DMS153 treated with DMSO at 0.1 percent for 48 hours (cell line): ENCODE results near the gene MTIF3.
A peak's percentile ranks its signal among the peaks of the same experiment; 100 is the strongest.

Experiments
- DNase-seq: peaks from one replicate; lab custom pipeline; 2025; ENCODE audit not compliant: unreplicated experiment; lab: John Stamatoyannopoulos, UW

Gene MTIF3

DNA sequence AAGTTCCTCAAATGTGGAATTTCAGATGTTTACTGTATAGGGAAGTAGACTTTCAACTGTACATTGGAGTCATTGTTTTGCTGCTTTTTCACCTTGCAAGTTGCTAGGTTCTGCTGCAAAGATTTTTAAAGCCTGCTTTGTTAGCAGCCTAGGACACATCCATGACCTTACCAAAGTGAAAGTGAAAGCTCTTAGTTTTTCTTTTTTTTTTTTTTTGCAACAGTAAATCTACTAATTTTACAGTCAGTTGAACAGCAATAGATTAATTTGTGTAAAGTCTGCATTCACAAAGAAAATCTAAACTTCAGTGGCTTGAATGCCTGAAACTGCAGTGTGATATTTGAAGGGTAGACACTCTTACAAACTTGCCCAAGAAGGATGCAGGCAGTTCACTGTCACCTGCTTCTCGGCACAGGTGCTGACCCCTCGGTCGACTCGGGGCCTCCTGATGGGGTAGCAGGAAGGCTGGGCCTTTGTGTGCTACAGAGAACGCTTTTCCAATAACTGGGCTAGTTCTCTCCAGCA lies 5.0 kb upstream of the MTIF3 start:
- peak; percentile 1 for DNase-seq

DNA sequence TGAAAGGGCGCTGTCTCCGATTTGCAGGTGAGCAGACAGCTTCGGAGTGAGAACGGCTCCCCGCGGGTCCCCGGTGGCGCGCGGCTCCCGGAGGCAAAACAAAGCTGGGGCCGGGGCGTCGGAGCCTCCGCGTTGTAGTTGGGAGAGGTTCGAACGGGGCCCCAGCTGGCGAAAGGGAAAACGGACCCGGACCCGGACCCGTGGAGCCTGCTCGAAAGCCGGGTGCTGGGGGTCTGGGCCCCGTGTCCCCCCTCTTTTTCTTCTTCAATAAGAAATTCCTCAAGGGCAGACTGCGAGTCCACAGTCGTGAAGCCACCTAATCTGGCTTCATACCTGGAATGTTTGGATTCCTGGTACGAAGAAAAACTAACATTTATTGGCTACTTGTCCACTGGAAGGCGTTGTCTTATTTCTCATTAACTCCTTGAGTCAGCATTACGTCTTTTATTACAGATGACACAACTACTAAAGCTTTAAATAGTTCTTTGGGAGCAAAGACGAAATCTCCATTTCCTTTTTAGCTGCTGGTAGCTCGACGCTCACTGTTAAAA lies 632 bp upstream of the MTIF3 start:
- DNase-seq = no peak

DNA sequence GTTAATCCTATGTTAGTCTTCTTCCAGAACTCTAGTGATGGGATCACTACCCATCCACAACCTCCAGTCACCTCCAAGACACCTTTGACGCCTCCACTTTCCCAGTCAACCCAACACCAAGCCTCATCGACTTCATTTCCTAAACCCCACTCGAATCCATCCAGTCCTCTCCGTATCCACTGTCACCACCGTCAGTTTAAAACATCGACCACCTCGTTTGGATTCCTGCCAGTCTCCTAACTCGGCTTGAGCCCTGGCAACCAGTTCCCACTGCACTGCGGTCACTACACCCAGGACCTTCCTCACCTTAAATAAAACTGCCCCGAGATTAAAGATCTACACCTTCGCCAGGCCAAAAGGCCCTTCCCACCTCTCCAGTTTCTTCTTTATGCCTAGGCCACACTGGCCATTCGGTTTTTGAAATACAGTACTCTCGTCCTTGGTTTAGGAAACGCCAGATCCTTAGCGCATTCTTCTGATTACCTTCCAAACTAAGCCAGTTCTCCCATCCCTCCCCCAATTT lies 1.2 kb downstream of the MTIF3 start:
- no peak for DNase-seq

DNA sequence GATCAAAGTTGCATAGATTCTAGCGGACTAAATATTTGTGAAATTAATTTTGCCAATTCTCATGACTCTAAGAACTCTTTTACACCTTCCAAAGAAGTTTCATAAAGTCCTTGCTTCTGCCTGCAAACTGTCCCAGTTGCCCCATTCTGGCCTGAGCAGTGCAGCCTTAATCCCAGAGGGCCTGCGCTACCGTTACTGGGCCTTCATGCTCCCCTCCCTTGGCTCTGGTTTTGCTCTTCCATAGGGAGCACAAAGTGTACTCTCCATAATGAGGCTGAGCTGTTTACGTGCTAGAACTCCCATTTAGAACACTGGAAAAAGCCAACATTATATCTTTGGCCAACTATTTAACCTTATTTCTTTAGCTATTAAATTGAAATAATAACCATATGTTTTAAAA lies 2.1 kb downstream of the MTIF3 start:
- no peak for DNase-seq

DNA sequence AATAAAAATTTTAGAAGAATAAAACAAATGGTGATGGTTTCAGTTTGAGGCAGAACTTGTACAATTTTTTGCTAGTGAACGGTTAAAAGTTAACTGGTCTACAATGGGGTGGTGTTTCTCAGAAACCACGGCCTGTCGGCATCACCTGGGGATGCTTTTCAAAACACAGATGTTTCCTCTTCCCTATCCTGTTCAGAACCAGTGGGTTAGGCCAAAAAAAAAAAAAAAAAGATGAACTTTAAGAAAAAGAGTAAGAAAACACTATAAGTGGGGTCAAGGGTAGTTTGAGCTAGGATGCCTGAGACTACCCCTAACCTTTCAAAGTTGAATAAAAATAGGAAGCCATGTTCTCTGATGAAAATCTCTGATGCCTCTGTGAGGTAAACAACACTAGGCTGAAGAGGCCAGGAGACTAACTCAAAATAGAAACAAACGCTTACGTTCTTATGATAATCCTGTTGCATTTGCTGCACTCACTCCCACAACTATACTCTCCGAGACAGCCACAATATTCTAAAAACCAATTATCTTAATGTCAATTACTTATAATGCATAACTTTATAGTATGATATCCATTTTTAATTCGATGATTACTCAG lies 3.3 kb downstream of the MTIF3 start:
- no peak for DNase-seq

DNA sequence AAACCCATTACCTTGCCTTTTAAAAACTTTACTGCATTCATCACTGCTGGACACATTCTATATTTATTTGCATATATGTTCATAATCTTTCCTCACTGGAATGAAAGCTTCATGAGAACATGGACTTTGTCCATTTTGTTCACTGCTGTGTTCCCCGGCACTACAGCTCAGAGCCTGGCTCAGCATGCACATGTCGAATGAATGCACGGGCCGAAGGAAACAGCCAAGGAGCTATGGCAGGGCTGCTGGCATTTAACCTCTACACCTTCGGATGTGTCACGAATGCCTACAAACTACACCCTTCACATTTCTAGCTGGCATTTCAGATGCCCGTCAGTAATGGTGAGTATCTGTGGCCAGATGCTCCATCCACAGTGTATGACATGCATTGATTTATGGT lies 7.6 kb downstream of the MTIF3 start:
- no peak for DNase-seq

DNA sequence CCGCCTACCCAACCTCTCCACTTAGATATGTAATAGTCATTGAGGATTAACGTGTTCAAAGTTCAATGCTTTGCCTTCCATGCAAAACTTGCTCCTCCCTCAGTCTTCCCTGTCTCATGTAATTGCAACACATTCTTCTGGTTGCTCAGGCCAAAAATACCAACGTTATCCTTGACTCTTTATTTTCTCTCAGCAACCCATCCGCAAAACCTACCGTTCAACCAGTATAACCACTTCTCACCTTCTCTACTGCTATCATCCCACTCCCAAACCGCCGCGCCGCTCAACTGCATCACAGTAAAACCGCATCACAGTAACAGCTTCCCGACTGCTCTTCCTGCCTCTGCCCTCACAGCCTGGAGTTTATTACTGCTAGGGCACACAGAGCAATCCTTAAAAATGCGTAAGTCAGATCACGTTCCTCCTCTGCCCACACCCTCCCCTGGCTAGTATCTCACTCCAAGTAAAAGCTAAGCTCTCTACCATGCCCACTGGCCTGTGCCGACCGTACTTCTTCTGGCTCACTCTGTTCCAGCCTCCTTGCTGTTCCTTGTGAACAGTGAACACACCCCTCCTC lies 8.2 kb downstream of the MTIF3 start:
- no peak for DNase-seq

DNA sequence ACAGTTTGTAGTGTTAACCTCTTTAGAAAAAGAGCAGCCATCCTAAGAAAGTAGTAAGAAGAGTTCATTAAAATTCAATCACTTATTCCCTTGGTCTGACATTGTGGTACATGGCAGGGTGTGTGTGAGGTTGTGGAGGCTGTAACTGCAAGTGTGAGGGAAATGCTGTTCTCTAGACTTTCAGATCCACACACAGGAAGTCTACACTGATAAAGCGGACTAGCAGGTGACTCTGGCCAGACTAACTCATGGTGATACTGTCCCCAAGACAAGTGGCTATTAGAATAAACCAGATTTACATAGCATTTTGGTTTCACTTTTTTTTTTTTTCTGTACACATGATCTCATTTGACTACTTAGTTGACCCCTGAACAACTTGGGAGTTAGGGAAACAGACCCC lies 10.0 kb downstream of the MTIF3 start:
- no peak for DNase-seq

DNA sequence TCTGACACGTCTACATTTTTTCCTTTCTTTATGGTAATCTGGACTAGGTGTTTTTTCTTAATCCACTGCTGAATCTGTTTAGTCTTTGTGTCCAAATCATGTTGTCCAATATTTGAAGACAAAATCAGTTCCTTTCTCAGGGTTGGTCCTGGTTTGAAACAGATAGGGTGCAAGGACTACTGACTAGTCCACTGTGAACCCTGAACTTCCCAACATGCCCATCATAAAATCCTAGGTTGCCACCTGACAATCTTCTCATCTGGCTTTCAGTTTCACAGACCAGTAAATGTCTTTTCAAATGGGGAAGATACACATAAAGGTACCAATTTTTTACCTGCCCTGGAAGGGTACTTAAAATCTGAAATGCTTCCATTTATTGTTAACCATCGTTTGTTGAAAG lies 13.2 kb downstream of the MTIF3 start:
- no peak for DNase-seq

DNA sequence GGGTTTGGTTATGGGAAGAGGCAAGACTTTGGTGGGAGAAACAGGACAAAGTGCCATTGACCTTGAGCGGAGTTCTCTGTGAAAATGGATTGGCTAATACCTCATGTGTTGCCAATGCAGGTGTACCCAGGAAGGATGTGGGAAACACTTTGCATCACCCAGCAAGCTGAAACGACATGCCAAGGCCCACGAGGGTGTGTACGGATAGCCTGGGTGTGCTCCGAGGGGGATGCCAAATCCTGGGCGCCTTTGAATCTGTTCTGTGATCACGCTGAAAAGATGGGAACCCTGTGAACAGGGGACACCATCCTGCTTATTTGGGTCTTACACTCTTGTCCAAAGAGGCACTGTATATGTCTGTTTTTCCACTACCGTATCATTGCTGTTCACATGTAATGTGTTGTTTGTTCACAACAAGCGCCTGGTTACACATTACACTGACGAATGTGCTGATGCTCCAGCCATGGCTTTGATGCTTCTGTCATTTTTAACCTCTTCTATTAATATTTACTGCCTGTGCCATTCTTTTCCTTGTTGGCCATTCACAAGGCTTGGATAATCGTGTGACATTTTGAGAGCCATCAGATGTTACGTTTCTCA lies 17.7 kb downstream of the MTIF3 start:
- DNase-seq = no peak

DNA sequence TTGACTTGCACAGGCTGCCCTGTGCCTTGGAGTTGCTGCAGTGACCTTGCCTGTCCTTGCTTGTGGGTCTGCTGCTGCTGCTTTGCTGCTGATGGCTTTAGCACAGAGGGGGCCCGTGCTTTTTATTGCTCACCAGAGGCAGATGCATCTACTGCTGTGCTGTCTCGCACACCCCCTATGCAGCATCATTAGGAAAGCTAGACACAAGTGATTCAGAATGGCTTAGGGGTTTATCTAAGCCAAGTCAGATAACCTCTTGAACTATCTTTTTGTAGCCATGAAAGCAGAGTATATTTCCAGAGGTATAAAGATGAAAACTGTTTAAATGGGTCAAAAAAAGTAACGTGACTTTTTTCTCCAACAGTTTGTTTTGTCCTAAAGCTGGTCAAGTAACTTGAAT lies 18.2 kb downstream of the MTIF3 start:
- no peak for DNase-seq

DNA sequence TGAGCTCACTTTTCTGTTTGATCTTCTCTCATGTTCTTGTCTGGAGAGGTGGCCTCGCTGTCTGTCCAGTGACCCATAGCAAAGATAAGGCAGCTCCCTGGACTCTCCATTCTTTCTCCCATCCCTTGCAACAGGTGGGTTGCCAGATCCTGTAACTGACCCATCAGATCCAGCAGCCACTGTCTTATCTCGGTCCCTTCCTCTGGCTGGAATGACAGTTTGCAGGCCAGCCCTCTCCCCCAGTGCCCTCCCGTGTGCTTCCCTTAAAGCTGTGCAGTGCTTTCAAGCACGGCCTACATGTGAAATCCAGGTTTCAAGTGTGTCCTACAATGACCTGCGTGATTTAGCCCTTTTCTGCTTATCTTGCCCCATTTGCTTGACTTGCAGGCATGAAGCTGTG lies 22.2 kb downstream of the MTIF3 start:
- DNase-seq = no peak

DNA sequence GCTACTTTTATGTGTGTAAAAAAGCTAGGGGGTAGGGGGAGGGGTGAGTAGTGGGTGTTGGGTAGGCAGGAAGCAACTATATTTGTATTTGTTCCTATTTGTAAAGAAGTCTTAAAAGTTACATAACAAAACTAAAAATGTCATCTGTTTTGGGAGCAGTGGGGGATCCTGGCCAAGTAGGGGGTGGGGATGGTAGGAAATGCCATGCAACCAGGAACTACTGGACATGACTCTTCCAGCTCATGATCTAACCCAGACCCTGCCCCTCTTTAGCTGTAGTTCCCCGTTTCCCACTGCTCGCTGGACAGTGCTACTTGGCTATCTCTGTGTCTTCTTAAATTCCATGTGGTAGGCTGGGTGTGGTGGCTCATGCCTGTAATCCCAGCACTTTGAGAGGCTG lies 22.7 kb downstream of the MTIF3 start:
- DNase-seq = no peak

DNA sequence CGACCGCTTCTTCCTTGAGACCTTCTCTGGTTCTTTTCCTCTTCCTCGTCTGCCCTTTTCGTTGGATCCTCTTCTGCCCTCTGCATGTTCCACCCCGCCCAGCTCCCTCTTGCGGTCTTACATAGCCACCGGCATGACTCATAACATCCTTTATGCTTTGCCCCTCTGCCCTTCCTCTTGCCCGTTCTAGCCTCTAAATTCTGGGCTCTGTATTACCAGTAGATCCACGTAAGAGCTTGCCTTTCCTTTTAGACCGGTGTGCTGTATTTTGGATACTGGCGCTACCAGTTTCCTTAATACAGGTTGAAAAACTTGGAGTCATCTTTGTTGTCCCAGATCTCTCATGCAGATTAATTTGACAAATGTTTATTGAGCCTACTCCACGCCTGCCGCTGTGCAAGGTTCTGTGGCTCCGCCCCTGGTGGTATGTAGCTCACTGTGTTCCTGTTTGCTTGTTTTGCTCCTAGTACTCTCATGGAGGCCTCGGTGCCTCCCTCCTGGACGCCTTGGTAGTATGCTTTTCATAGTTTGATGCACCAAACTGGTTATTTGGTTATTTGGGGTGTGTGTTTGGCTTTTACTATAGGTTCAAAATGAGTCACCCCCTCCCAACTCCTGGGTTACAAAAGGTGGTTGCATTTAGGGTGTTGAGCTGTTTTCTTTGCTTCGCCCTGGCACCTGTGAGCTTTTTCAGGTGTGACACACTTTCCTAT lies 24.3 kb downstream of the MTIF3 start:
- peak; percentile 74 for DNase-seq

DNA sequence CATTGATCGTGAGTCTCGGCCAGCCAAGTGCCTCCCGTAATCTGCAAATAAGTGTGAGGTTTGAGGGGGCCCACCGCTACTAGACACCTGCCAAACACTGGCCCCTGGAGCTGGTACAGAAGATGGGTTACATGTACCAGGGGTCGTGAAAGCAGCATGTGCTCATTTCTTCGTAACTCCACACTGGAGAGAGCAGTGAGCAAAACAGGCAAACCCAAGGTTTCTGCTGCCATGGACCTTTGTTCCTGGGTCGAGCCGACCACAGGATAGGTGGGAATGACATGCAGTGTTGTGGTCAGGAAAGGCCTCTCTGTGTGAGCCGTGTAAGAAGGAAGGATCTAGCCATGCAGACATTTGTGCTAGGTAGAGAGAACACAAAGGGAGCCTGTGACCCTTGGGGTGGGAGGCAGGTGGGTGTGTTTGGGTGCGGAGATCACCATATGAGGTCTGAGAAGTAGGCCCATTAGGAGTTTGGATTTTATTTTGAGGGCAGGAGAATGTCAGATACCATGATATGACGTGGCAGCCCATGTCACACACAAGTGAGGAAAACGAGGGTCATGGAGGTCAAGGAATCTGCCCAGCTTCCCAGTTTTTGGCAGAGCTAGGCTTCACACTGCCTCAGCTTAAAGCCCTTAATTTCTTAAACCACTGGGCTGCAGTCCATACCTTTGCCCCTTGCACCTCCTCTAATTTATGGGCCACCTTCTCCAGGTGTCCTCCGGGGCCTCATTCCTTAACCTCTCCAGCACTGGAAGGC lies 25.0 kb downstream of the MTIF3 start:
- no peak for DNase-seq

DNA sequence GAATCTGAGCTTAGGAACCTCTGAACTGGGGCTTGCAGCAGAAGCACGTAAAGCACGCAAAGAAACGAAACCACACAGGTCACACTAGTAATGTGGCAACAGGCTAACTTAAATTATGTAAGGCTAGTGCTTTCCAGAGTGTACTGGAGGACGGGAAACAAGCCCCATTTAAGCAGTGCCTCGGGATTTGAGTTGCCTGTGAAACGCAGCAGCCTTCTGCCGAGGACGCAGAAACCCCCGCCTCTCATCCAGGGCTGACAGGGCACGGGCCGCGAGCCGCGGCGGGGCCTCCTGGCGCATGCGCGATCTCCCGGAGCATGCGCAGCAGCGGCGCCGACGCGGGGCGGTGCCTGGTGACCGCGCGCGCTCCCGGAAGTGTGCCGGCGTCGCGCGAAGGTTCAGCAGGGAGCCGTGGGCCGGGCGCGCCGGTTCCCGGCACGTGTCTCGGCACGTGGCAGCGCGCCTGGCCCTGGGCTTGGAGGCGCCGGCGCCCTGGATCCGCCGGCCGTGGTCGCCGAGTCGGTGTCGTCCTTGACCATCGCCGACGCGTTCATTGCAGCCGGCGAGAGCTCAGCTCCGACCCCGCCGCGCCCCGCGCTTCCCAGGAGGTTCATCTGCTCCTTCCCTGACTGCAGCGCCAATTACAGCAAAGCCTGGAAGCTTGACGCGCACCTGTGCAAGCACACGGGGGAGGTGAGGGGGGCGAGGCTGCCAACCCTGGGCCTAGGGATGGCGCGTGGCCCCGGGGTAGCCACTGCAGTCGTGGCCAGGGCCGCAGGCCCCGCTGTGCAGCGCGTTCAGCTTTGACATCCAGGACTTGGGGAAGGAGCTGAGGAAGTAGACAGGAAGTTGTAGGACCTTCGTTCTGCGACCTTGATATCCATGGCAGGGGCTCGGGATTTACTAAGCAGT lies 25.9 kb downstream of the MTIF3 start, which contains the start of gene GTF3A:
Gene GTF3A (plus strand): TSS at position 374 of the 912 bp plus-strand sequence.
- peak; percentile 80 for DNase-seq

DNA sequence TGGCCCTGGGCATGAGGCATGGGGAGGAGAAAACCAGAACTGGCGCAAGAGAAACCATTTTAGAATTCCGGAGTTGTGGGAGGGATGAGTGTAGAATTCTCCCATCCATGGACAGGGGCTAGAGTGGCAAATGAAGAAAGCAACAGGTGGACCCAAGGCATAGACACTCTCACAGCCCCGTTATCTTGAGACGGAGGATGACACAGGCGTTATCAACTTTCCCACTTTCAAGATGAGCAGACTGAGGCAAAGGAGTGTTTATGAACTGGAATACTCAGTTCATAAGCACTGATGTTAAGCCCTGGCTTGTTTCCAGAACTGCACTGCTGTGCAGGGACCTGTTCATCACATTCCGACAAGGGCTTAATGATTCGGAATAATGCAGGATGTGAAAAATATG lies 27.0 kb downstream of the MTIF3 start:
- no peak for DNase-seq

DNA sequence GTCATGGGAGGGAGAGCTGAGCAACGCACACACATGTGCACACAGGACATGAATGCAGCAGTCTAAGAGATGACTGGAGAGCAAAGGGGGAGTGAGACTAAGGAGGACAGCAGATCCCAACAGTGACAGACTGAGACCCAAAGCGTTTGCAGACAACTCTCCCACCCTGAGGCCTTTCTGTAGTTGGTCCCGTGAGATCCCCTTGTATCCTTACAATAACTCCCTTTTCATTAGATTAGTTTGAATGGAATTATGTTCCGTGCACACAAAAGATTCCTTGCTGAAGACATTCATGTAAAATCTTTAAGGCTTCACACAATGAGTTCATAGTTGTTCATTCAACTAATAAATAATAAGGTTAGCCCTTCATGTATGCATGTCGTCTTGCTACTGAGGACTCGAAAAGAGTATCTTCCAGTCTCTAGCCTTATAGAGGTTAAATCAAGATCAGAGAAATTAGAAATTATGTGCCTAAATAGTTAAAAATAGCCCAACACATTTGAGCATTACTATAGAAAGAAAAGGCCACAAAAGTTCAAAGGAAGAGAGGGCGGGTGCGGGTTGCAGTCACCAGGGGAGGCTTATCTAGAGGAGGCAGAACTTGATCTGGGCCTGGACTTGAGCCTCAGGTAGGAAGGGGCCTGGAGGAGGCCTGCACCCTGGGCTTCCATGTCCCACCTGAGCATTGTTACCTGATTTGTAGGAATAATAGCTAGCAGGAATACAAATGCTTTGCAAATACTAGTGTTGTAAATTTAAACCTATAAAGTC lies 29.1 kb downstream of the MTIF3 start:
- DNase-seq = no peak

DNA sequence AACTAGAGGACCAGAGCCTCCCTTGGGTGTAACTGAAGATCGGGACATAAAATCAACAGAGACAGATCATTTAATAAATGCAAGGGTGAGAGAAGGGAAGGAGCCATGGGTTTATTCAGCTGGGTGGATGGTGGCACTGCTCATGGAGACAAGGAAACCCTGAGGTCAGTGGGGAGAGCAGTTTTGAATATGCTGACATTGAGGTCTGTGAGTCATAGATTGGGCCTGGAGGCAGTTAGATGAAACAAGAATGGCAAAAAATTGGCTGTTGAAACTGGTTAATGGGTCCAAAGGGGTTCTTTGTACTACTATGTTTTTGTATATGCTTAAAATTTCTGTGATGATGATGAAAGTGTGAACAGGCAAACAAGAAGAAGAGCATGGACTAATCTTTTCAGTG lies 31.0 kb downstream of the MTIF3 start:
- no peak for DNase-seq
